Astrocyte (in vitro differentiated cells and primary cell): ENCODE results near the gene CYP1B1.

Experiments used
- EZH2 ChIP-seq: IDR thresholded peaks from 2 replicates; pipeline ENCODE4 v1.6.1; 2012; ENCODE audit warnings: mild to moderate bottlenecking, low read length, inconsistent platforms; ENCODE audit not compliant: insufficient read depth
- TF ChIP-seq, protein P1 (sequence below): IDR thresholded peaks from 2 replicates; pipeline ENCODE4 v1.5.1; 2011; ENCODE audit warnings: low read depth, mild to moderate bottlenecking, inconsistent platforms, low read length, moderate library complexity; ENCODE audit not compliant: insufficient read depth

DNA sequence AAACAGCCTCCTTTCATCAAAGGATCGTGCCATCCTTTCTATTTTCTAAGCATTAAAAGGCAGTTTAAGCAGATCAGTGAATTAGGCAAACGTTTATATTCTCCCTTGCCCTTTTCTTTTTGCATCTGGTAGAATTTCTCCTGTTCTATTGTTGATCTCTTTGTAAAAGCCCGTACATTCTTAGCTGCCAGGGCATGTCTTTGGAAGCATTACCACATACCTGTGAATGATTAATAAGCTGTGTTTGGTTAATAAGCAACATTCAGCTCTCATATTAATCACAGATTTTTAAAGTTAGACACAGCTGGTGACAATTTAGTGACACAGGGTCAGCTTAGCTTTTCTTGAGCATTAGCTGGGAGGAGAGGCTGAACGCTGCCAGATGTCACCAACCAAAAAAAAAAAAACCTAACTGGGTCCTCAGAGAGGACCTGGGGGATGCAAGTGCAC, 33.8 kb upstream of the CYP1B1 start:
- TF ChIP-seq, protein P1, sequence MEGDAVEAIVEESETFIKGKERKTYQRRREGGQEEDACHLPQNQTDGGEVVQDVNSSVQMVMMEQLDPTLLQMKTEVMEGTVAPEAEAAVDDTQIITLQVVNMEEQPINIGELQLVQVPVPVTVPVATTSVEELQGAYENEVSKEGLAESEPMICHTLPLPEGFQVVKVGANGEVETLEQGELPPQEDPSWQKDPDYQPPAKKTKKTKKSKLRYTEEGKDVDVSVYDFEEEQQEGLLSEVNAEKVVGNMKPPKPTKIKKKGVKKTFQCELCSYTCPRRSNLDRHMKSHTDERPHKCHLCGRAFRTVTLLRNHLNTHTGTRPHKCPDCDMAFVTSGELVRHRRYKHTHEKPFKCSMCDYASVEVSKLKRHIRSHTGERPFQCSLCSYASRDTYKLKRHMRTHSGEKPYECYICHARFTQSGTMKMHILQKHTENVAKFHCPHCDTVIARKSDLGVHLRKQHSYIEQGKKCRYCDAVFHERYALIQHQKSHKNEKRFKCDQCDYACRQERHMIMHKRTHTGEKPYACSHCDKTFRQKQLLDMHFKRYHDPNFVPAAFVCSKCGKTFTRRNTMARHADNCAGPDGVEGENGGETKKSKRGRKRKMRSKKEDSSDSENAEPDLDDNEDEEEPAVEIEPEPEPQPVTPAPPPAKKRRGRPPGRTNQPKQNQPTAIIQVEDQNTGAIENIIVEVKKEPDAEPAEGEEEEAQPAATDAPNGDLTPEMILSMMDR, result no peak
- TF ChIP-seq EZH2, result no peak
